PC-3 (cell line): ENCODE measurements around the gene GNPTG.

Experiments
- CTCF ChIP-seq: fragments of 300-600 bp; sonication (generic); conservative IDR thresholded peaks from 2 replicates; pipeline ENCODE4 v1.5.1; 2017; ENCODE audit warnings: antibody characterized with exemption, low read depth, mild to moderate bottlenecking, low read length
- EZH2 ChIP-seq: fragments of 300-600 bp; sonication (generic); IDR thresholded peaks from one replicate; pipeline ENCODE4 v1.6.1; 2017; ENCODE audit warnings: antibody characterized with exemption, mild to moderate bottlenecking, low read length; ENCODE audit not compliant: unreplicated experiment

GRCh38 chr16:1332618-1333148 lies 19.0 kb upstream of the GNPTG start:
- TF ChIP-seq EZH2: no peak
- TF ChIP-seq CTCF: no peak
